ENCODE results near the gene COX18.

DNA sequence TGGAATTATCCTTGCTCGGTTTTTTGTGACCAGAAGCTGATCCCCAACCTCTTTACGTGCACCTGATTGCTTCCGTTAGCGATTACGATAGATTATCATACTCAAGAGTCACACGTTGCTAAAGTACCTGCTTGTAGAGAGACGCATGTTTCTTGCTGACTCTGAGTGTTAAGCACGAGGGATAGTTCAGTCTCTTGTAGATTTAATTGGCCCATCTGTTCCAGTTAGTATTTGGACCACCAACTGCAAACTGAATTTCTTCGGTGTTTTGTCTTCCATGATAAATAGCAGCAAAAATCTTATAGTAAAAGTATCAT, 516 bp upstream of the COX18 start:
- TF ChIP-seq, protein P1, sequence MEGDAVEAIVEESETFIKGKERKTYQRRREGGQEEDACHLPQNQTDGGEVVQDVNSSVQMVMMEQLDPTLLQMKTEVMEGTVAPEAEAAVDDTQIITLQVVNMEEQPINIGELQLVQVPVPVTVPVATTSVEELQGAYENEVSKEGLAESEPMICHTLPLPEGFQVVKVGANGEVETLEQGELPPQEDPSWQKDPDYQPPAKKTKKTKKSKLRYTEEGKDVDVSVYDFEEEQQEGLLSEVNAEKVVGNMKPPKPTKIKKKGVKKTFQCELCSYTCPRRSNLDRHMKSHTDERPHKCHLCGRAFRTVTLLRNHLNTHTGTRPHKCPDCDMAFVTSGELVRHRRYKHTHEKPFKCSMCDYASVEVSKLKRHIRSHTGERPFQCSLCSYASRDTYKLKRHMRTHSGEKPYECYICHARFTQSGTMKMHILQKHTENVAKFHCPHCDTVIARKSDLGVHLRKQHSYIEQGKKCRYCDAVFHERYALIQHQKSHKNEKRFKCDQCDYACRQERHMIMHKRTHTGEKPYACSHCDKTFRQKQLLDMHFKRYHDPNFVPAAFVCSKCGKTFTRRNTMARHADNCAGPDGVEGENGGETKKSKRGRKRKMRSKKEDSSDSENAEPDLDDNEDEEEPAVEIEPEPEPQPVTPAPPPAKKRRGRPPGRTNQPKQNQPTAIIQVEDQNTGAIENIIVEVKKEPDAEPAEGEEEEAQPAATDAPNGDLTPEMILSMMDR (IDR thresholded peaks at IDR 0.05): no peak
- TF ChIP-seq POLR2A (IDR thresholded peaks at IDR 0.05): no peak
